HG02973 (cell line): ENCODE measurements around the gene HAO1.

Source experiments
- ATAC-seq: cut with Tn5 transposase; IDR thresholded peaks from one replicate; pipeline ENCODE4 v1.9.1; 2021; ENCODE audit warnings: moderate library complexity; ENCODE audit not compliant: unreplicated experiment

The HAO1 gene

GRCh38 chr20:7930343-7930742, 9.9 kb downstream of the HAO1 start:
- no peak for ATAC-seq

GRCh38 chr20:7926767-7927166, 13.5 kb downstream of the HAO1 start:
- ATAC-seq = no peak

DNA sequence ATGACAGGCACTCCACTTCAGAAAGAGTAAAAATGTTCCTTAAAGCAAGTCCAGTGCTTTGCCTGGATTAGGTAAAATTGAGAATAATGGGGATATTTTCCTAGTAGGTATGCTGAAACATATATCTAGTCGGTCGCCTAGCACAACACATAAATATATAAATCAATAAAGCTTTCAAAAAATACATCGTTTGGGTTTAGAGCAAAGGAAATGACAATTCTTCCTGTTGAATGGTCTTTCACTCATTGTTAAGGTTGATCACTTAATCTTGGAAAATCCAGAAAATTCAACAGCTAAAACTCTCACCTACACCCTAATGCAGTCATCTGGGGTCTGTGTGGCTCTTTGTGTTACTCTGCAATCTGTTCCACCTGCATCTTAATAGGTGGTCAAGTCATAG, 13.9 kb downstream of the HAO1 start:
- ATAC-seq = no peak

GRCh38 chr20:7924692-7925091, 15.6 kb downstream of the HAO1 start:
- ATAC-seq = no peak

DNA sequence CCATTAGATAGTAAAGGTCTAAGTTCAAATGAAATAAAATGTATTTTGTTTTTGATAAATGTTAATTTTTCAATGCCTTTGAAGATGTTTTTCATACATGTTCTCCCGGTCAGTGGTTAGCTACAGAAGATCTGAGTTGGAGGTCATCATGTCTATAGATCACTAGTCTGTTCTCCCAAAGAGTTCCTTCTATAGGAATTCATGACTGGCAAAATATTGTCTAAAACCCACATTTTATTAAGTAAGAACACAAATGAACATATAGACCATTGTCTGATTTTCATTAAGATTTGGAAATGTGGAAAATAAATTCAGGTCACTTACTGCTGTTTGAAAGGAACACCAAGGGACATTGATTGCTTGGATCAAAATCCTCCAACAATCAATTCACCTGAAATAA, 23.6 kb downstream of the HAO1 start:
- ATAC-seq = no peak

DNA sequence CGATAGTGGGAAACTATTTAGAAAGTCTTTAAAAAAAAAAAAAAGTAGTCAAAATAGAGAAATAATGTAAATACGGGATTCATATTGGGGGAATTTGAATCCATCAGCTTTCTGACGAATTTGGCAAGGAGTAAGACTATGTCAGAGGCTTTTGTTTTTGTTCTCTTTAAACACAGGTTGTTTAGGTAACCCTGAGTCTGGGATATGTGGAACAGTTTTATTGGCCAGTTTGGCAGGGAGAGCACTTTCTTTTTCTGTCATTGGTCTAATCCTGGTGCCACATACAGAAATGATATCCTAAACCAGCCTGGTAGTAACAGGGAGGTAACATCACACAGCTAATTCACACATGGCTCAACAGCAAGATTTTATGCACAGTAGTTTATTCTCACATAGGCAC, 27.7 kb downstream of the HAO1 start:
- no peak for ATAC-seq

GRCh38 chr20:7911586-7912330, 28.5 kb downstream of the HAO1 start:
- no peak for ATAC-seq

- ATAC-seq = no peak
Measured at GRCh38 chr20:7908905-7909304, 31.4 kb downstream of the HAO1 start.

DNA sequence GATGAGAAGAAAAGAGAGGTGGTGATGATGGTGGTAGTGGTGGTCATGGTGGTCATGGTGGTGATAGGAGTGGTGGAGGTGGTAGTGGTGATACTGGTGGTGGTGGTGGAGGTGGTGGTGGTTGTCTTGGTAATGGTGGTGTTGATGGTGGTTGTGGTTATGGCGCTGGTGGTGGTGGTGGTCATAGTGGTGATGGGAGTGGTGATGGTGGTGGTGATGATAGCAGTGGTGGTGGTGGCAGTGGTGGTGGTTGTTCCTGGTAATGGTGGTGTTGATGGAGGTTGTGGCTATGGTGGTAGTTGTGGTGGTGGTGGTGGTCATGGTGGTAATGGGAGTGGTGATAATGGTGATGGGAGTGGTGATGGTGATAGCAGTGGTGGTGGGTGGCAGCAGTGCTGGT, 36.8 kb downstream of the HAO1 start:
- ATAC-seq = no peak

- ATAC-seq = no peak
Measured at GRCh38 chr20:7902879-7903278, 37.4 kb downstream of the HAO1 start.

DNA sequence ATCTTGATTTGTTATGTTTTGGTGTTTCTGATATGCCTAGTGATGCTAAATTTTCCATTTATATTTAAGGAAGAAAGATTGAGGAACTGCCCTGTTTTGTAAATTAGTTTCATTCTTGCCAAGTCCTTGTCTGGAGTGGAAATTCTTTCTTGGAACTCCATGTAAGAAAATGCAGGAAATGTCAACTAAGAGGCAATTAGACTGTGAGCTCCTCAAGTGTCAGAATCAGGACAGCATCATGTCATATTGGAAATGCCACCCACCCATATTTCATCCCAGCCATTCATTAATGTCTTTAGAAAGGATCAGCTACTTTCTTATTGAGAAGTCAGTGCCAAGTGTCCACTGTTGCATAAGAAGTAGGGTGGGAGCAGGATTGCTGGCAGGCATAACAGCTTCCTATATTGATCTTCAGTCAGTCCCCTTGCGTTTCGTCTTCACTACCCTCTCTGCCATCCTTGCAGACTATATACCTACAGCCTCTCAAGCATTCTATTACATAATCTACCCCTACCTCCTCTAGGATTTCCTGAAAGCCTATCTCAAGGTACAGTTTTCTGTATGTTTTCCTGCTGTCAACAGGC, 42.4 kb downstream of the HAO1 start:
- no peak for ATAC-seq

GRCh38 chr20:7893014-7893730, 47.1 kb downstream of the HAO1 start:
- no peak for ATAC-seq

DNA sequence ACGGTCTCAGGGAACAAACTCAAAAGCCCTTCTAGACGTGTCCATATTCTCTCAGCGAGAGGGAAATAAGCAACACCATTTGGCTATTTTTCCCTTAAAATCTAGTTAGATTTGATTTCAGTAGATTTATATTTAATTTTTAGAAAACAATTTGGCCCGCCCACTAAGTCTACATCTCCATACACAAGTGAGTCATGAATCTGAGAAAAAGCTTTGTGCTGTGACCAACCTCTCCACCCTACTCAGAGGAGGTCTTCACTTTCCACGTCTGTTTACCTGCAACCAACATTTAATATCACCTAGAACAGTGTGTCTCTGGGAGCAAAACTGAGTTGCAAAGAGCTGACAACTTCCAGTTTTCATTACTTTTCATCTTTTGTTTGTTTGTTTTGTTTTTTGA, 48.6 kb downstream of the HAO1 start:
- ATAC-seq = no peak

GRCh38 chr20:7889736-7890135, 50.5 kb downstream of the HAO1 start:
- ATAC-seq = no peak

DNA sequence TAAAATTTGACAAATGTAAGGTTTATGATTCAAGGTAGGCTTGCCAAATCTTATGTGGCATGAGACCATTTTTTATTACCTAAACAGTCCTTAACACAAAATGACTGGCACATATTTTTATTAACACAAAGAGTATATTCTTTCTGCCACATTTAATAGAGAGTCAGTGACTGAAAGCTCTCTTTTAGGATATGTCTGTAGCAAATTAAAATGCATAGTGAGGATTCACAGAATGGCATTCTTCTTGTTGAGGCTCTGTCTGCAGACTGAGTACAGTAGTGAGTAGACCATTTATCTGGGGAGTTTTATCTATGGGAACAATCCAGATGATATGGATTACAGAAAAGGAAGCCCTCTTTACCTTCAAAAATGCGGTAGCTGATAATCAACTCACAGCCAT, 56.5 kb downstream of the HAO1 start:
- ATAC-seq = no peak

GRCh38 chr20:7883309-7883708, 56.9 kb downstream of the HAO1 start:
- ATAC-seq = no peak

DNA sequence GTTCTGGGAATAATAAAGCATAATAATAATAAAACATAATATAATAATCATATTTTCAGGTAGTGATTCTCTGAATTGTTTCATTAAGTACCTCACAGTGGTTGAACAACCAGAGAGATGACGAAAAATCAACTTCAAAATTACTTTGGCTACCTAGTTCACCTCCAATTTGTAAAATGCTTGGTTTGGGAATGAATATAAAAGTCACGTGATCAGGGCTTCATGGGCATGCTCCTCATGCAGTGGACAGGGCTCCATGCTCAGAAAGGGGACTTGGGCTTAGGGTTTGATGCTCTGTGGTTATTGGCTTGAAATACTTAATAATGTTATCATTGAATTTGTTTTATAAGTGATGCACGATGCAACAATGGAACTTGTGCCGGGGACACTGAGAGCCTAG, 58.2 kb downstream of the HAO1 start:
- no peak for ATAC-seq

DNA sequence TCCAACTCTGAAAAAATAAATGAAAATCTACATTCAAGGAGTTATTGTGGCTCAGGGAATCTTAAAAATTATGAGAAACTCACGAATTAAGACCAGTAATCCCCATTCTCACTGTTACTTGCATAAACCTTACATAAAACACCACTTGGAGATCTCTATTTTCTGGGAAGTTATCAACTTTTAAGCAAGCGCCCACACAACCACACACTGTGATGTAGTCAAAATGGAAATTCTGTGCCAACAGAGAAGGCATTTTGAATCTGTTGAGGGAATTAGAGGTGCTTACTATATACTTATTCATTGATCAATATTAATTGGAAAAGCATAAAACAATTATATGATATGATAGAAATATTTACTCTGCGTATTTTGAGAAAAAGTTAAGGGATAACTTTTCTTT, 58.7 kb downstream of the HAO1 start:
- ATAC-seq = no peak

DNA sequence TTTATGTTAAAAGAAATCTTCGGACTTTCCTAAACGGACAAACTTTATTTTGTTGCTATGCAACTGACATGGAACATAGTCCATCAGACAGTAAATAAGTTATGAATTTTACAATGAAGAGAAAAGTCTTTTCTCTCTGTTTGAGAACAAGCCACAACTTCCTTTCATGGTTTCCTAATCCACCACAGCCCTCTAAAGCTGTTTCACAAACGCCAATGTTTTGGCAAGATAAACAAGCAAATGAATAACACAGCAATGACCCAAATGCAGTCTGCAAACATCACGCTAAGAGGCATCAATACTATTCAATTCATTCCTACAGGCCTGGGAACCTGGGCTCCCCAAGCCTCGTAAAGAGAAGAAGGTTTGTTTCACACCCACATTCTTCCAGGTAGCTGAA, 60.4 kb downstream of the HAO1 start:
- ATAC-seq = peak; percentile 66

- no peak for ATAC-seq
Measured at GRCh38 chr20:7868108-7868507, 72.2 kb downstream of the HAO1 start.

DNA sequence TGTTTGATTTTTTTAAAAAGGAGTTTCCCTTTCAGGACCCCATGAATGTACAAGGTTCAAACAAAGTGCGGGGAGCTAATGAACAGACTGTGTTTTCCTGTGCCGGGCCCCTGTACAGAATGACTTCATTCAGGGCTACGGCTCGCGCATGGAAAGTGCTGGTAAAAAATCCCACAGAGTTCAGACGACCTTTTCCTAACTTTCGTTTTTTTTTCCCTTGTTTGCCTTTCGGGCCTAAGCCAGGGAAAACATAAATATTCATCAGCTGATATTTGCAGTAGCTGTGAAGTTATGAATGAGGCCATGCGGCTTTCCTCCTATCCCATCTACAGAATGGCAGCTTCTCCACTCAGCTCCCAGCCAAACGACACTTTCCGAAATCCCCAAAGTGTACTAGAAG, 74.0 kb downstream of the HAO1 start:
- ATAC-seq = no peak

DNA sequence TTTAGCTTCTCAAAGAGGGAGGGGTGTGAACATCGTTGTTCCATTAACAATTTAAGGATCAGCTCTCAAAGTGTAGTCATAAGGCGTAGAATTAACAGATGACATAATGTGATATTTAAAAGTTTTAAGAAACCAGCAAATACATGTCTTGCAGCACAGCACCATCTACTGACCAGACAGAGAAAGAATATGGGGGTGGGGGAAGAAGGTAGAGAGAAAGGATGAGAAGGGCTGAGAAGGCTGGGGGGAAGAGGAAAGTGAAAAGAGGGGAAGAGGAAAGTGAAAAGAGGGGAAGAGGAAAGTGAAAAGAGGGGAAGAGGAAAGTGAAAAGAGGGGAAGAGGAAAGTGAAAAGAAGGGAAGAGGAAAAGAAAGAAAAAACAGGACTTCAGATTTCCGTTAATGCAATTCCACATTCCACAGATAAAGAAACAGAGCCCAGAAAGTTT, 80.9 kb downstream of the HAO1 start:
- ATAC-seq = no peak
